Esophagus muscularis mucosa (tissue), 4 donors: ENCODE measurements around the gene EYA2. TPM values are rescaled to one million over a fixed set of nuclear protein-coding genes. Genes with fewer than 3 reads are reported as not detected.

ENCODE experiments used
- DNase-seq: peaks from one replicate; pipeline ENCODE4 v3.0.0-alpha.2; 2017; ENCODE audit errors: extremely low spot score
- H3K27ac ChIP-seq, 4 donors: fragments of 200-600 bp; sonication (generic); replicated peaks in 1 of 4; 1 replicate in 3 of 4; 2 replicates in 1 of 4; pipeline ENCODE4 v1.5.1; 2016 to 2019; ENCODE audit warnings: mild to moderate bottlenecking in 1 of 4
- H3K27me3 ChIP-seq, 4 donors: fragments of 200-600 bp; sonication (generic); one replicate each; pipeline versions ENCODE4 v1.5.1 to v1.6.0; 2016 to 2019
- H3K36me3 ChIP-seq, 4 donors: fragments of 200-600 bp; sonication (generic); one replicate each; pipeline ENCODE4 v1.5.1; 2016 to 2019
- H3K4me1 ChIP-seq, 4 donors: fragments of 200-600 bp; sonication (generic); one replicate each; pipeline ENCODE4 v1.5.1; 2016 to 2019
- H3K4me3 ChIP-seq, 4 donors: fragments of 200-600 bp; sonication (generic); 1 replicate in 2 of 4; 2 replicates in 2 of 4; pipeline ENCODE4 v1.5.1; 2016 to 2019; ENCODE audit warnings: mild to moderate bottlenecking in 4 of 4, moderate library complexity in 1 of 4
- H3K9me3 ChIP-seq, 4 donors: fragments of 200-600 bp; sonication (generic); 1 replicate in 3 of 4; 2 replicates in 1 of 4; pipeline ENCODE4 v1.5.1; 2016 to 2019
- EP300 ChIP-seq: sonication (generic); formaldehyde crosslinking; IDR thresholded peaks from one replicate; pipeline ENCODE4 v1.6.1; 2017; ENCODE audit warnings: antibody characterized with exemption
- POLR2A ChIP-seq: fragments of 450-650 bp; IDR thresholded peaks from one replicate; pipeline ENCODE4 v1.6.1; 2017; ENCODE audit warnings: antibody characterized with exemption, moderate library complexity, mild to moderate bottlenecking, low read depth
- POLR2AphosphoS5 ChIP-seq, 2 donors: sonication (generic); formaldehyde crosslinking; IDR thresholded peaks; one replicate each; pipeline ENCODE4 v1.6.1; 2017; ENCODE audit warnings: antibody characterized with exemption in 2 of 2
- whole genome bisulfite sequencing: methylation state at CpG from one replicate; pipeline ENCODE4 v1.1.5; 2018; 5-methylcytosine and 5-hydroxymethylcytosine counted together
- intact Hi-C: fragments of 100-400 bp; cut with DNase I; formaldehyde crosslinking; loops from one replicate; pipeline ENCODE4 v1.15.1; 2023
- total RNA-seq, 4 donors: library from RNA; depleted of rRNA; stranded (reverse); fragments of >200 nt; gene quantifications; one replicate each; pipeline versions ENCODE4 v1.1.0 to v1.2.1, GENCODE V29; 2016
- TF ChIP-seq, protein P1 (sequence below), 3 experiments: fragments of 200-600 bp in 2 of 3; fragments of 450-650 bp in 1 of 3; sonication (generic) in 2 of 3; IDR thresholded peaks; one replicate each; pipeline ENCODE4 v1.5.1; 2017 to 2019; ENCODE audit warnings: antibody characterized with exemption in 3 of 3, mild to moderate bottlenecking in 2 of 3, moderate library complexity in 1 of 3

Gene EYA2
- total RNA-seq, 4 donors from 2014 or later, result 1.2 to 5.9 (median 4.2) TPM

DNA sequence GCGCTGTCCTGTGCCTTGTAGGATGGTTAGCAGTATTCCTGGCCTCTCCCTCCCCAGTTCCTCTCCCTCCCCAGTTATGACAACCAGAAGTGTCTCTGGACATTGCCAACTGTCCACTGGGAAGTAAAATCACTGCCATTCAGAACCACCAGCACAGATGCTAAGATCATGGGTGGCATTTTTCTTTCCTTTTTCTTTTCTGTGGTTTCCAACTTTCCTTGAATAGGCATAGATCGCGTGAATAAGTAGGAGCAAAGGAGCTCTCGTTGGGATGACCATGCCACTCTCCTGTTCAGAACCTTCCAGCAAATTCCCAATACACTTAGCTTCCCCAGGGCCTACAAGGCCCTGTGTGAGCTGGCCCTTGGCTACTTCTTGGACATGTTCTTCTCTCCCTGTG, 59.0 kb downstream of the EYA2 start:
- intact Hi-C loops, result no loop called here
- no peaks in the 10 kb centered on the region for H3K27me3 ChIP-seq
- no peak for DNase-seq
- WGBS, result 94% methylated on average over 4 of the region's 4 CpGs
- H3K4me3 ChIP-seq, result no peak overlapping the region
- no peaks in the 10 kb centered on the region for H3K4me1 ChIP-seq
- H3K27ac ChIP-seq, result no peak overlapping the region
- peaks cover 0 to 8% (median 2%) of the 10 kb centered on the region in 4 donors for H3K9me3 ChIP-seq
- no peaks in the 10 kb centered on the region for H3K36me3 ChIP-seq
- TF ChIP-seq EP300 (no peak), POLR2A (no peak), POLR2AphosphoS5 (IDR thresholded peaks at IDR 0.05) (no peak)
- TF ChIP-seq, protein P1, sequence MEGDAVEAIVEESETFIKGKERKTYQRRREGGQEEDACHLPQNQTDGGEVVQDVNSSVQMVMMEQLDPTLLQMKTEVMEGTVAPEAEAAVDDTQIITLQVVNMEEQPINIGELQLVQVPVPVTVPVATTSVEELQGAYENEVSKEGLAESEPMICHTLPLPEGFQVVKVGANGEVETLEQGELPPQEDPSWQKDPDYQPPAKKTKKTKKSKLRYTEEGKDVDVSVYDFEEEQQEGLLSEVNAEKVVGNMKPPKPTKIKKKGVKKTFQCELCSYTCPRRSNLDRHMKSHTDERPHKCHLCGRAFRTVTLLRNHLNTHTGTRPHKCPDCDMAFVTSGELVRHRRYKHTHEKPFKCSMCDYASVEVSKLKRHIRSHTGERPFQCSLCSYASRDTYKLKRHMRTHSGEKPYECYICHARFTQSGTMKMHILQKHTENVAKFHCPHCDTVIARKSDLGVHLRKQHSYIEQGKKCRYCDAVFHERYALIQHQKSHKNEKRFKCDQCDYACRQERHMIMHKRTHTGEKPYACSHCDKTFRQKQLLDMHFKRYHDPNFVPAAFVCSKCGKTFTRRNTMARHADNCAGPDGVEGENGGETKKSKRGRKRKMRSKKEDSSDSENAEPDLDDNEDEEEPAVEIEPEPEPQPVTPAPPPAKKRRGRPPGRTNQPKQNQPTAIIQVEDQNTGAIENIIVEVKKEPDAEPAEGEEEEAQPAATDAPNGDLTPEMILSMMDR (IDR thresholded peaks at IDR 0.05), result no peak

DNA sequence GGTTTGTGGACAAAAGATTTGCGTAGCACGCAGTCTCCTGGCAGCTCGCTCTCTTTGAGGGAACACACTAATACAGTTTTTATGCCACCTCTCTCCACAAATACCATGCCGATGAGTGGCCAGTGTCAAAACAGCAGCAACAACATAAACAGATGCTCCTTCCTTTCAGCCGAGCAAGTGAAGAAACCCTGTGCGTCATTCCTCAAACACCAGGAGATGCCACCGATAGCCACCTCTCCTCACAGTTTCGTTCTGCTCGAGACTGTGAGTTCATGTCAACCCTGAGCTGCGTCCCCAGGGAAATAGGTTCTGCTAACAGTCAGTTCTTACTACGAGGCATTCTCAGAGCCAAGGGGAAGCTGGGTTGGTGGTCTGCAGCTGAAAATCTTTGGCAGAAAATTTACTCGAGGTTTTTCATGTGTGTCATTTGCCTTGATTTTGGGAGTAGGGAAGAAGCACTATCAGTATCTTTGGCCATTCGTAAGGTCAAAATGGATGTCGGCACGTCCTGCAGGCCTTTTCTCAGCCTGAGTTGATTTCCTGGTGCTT, 59.9 kb downstream of the EYA2 start:
- H3K27me3 ChIP-seq, result no peaks in the 10 kb centered on the region
- no peak for DNase-seq
- peaks cover 0 to 8% (median 2%) of the 10 kb centered on the region in 4 donors for H3K9me3 ChIP-seq
- no peak overlapping the region for H3K4me3 ChIP-seq
- H3K27ac ChIP-seq, result no peak overlapping the region
- no peaks in the 10 kb centered on the region for H3K4me1 ChIP-seq
- H3K36me3 ChIP-seq, result no peaks in the 10 kb centered on the region
- 84% methylated on average over 15 of the region's 15 CpGs for WGBS
- TF ChIP-seq, protein P1 (IDR thresholded peaks at IDR 0.05), result no peak
- TF ChIP-seq EP300 (no peak), POLR2AphosphoS5 (IDR thresholded peaks at IDR 0.05) (no peak), POLR2A (no peak)
- intact Hi-C loops, result no loop called here

DNA sequence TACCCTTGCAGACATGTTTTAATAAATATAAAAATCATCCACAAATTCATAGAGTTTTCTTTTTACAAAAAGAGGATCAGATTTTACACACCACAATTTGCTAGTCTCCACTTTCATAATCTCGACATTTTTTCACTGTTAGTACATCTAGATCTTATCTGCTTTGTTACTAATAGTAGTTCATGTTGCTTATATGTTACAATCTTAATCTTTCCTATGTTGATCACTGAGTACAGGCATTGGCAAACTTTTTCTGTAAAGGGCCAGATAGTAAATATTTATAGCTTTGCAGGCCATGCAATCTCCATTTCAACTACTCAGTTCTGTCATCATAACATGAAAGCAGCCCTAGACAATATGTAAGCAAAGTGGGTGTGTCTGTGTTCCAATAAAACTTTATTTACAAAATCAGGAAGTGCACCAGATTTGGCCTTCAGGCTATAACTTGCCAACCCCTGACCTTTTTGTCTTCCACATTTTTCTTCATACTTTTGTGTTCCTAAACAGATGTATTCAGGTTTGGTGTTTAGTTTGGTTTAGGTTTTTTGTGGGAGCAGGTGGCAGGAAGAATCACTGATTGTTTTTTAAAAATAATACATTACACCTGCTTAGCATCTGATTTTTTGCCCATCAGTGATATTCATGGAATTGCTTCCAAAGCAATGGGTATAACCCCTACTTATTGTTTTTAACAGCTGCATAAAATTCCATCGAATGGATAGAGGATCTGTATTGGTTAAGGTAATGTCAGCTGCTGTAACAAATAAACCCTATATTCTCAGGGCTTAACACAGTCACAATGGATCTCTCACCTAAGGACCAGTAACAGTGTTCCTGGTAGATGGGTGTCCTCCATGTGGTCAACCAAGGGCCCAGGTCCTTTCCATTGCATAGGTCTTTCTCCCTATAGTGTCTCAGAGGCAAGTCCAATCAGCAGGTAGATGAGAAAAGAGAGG, 61.2 kb downstream of the EYA2 start:
- intact Hi-C loops, result no loop called here
- H3K4me3 ChIP-seq, result no peak overlapping the region
- TF ChIP-seq POLR2A, result no peak
- TF ChIP-seq, protein P1 (IDR thresholded peaks at IDR 0.05), result no peak

GRCh38 chr20:46959081-46959692, 64.5 kb downstream of the EYA2 start:
- intact Hi-C loops, result no loop called here
- DNase-seq, result no peak
- no peak overlapping the region for H3K27ac ChIP-seq
- no peaks in the 10 kb centered on the region for H3K27me3 ChIP-seq
- TF ChIP-seq EP300 (no peak), POLR2AphosphoS5 (IDR thresholded peaks at IDR 0.05) (no peak), POLR2A (no peak)
- TF ChIP-seq, protein P1 (IDR thresholded peaks at IDR 0.05), result no peak
- H3K36me3 ChIP-seq, result peaks cover 0 to 4% (median 0%) of the 10 kb centered on the region in 4 donors
- no peak overlapping the region for H3K4me3 ChIP-seq
- 75% methylated on average over 13 of the region's 13 CpGs for WGBS
- H3K4me1 ChIP-seq, result no peaks in the 10 kb centered on the region
- H3K9me3 ChIP-seq, result peaks cover 0 to 11% (median 2%) of the 10 kb centered on the region in 4 donors

More for the DNA sequence above, 61.2 kb downstream of the EYA2 start:
- H3K4me1 ChIP-seq, result no peaks in the 10 kb centered on the region
- no peak for DNase-seq
- no peaks in the 10 kb centered on the region for H3K36me3 ChIP-seq
- WGBS, result 97% methylated on average over 2 of the region's 2 CpGs
- no peak overlapping the region for H3K27ac ChIP-seq
- no peaks in the 10 kb centered on the region for H3K27me3 ChIP-seq
- H3K9me3 ChIP-seq, result peaks cover 0 to 8% (median 2%) of the 10 kb centered on the region in 4 donors
